HG02763 (cell line): ENCODE measurements around the gene CDCP2.
"Not testable (repeated sequence)": the region's sequence is repeated elsewhere in the genome, so short reads cannot be mapped to it uniquely, and the experiment has no call there.

Source experiments
- ATAC-seq: cut with Tn5 transposase; IDR thresholded peaks from one replicate; pipeline ENCODE4 v1.9.1; 2021; ENCODE audit warnings: mild to moderate bottlenecking, moderate library complexity; ENCODE audit not compliant: unreplicated experiment

CDCP2 gene

DNA sequence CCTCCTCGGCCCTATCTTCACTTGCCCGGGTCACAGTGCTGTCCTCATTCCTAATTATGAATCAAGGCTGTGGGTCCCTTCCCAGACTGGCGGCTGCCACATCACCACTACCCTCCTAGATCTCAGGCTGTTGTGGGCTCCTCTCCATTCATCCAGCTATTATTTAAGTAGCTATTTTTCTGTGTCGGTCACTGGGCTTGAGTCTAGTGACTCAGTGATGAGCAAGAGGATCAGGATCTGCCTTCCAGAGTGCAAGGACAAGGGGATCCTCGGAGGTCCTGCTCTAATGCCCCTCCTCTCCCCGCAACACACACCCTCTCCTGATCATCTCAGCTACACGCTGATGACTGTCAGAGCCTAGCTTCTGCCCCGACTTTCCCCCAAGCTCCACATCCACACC is 34.1 kb downstream of the CDCP2 start:
- ATAC-seq: no peak

GRCh38 chr1:54117815-54118563 is 34.8 kb downstream of the CDCP2 start:
- no peak for ATAC-seq

- no peak for ATAC-seq
Measured at GRCh38 chr1:54115520-54115919, 37.3 kb downstream of the CDCP2 start.

DNA sequence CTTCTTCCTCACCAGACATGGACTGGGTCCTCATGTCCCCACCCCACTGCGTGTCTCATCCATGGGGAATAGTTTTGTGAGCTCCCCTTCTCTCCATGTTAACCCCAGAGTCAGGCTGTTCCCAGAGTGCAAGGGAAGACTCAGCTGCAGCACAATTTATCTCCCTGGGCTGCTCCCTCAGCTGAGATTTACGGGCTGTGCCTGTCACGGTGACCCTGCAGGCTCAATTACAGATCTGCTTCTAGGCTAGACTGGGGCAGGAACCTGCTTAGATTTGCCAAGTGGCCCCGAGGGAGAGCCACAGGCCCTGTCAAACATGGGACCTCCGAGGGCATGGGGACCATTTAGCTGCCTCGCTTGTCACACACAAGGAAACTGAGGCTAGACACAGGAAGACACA is 37.8 kb downstream of the CDCP2 start:
- ATAC-seq: no peak

- no peak for ATAC-seq
Measured at GRCh38 chr1:54114001-54114400, 38.8 kb downstream of the CDCP2 start.

DNA sequence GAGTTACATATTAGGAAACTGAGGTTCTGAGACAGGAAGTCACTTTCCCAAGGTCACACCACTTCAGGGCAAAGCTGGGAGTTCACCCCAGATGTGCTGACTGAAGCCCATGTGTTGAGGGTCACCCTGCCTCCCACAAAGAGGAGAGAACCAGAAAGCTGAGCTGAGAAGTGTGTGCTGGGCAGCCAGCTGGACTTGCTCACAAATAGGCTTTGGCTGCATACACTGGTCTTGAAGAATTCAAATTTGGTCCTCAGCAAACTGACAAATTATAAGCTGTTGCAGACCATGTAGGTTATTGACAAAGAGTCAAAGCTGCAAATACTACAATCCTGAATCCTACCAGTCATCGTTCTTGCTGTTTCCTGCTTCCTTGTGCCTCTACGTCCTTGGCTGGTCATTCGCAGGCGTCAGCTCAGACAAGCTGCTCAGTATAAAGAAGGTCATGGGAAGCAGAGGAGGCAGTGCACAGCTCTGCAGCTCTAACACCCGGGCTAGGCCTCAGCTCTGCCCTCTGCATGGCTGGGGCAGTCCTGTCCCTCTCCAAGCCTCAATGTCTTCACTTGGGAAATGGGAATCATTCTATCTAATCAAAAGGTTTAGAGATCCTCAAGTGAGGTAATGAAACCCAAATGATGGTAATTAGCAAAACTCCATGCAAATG is 40.0 kb downstream of the CDCP2 start:
- ATAC-seq: no peak

DNA sequence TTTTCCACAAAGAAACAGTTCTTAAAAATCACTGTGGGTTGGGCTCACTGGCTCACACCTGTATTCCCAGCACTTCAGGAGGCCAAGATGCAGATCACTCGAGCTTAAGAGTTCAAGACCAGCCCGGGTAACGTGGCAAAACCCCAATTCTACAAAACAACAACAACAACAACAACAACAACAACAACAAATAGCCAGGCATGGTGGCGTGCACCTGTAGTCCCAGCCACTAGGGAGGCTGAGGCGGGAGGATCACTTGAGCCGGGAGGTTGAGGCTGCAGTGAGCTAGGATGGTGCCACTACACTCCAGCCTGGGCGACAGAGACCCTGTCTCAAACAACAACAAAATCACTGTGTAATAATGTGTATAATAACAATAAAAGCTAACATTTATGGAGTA is 40.8 kb downstream of the CDCP2 start:
- no peak for ATAC-seq

- no peak for ATAC-seq
Measured at GRCh38 chr1:54111624-54112023, 41.2 kb downstream of the CDCP2 start.

GRCh38 chr1:54110996-54111395 is 41.8 kb downstream of the CDCP2 start:
- ATAC-seq: no peak

- ATAC-seq: no peak
Measured at GRCh38 chr1:54109129-54110090, 43.4 kb downstream of the CDCP2 start.

DNA sequence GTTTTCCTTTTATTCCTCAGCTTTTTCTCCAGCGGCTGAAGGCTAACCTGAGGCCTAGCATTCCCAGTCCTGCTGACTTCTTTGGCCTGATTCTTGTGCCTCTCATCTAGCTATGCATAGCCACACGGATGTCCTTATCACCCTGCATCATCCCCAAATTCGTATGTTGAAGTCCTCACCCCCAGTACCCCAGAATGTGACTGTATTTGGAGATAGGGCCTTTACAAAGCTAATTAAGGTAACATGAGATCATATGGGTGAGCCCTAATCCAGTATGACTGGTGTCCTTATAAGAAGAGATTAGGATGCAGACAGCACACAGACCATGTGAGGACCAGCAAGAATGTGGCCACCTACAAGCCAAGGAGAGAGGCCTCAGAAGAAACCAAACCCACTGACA is 44.6 kb downstream of the CDCP2 start:
- ATAC-seq: no peak

DNA sequence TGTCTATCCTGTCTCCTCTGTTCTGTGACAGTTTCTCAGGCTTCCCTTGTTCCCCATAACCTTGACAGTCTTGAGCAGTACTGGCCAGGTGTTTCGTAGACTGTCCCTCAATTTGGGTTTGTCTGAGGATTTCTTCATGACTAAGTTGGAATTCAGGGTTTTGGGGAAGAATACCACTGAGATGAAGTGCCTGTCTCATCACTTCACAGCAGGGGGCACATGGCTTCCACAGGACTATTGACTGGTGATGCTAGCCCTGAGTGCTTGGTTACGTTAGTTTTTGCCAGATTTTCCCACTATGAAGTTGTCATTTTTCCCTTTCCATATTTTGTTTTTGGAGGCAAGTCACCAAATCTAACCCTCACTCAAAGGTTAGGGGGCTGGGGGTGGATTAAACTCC is 45.7 kb downstream of the CDCP2 start:
- ATAC-seq: no peak

- no peak for ATAC-seq
Measured at GRCh38 chr1:54105736-54106269, 47.0 kb downstream of the CDCP2 start.

GRCh38 chr1:54105080-54105479 is 47.7 kb downstream of the CDCP2 start:
- ATAC-seq: no peak

DNA sequence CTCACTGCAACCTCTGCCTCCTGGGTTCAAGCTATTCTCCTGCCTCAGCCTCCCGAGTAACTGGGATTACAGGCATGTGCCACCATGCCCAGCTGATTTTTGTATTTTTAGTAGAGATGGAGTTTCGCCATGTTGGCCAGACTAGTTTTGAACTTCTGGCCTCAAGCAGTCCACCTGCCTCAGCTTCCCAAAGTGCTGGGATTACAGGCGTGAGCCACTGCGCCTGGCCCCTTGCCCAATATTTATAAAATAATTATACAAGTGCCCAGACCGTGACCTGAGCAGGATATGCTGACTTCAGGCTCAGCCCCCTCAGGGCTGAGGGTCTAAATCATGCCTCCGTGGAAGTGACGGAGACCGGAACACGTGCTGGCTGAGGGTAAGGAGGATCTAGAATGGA is 48.2 kb downstream of the CDCP2 start:
- ATAC-seq: not testable (repeated sequence)

DNA sequence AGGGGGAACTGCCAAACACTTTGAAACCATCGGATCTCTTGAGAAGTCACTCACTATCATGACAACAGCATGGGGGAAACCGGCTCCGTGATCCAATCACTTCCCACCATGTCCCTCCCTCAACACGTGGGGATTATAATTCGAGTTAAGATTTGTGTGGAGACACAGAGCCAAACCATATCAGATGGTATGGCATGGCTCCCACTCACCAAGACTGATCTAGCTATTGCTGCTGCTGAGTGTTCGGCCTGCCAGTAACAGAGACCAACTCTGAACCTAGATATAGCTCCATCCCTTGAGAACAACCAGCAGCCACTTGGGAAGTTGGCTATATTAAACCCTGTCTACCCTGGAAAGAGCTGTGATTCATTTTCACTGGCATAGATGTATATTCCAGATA is 49.4 kb downstream of the CDCP2 start:
- no peak for ATAC-seq

GRCh38 chr1:54100500-54100899 is 52.3 kb downstream of the CDCP2 start:
- ATAC-seq: no peak

GRCh38 chr1:54099061-54099610 is 53.7 kb downstream of the CDCP2 start:
- no peak for ATAC-seq

- no peak for ATAC-seq
Measured at GRCh38 chr1:54096877-54097240, 55.9 kb downstream of the CDCP2 start.

GRCh38 chr1:54096227-54096876 is 56.4 kb downstream of the CDCP2 start:
- ATAC-seq: no peak
